Measurements from ENCODE around the gene BICRAL.

The BICRAL gene

DNA sequence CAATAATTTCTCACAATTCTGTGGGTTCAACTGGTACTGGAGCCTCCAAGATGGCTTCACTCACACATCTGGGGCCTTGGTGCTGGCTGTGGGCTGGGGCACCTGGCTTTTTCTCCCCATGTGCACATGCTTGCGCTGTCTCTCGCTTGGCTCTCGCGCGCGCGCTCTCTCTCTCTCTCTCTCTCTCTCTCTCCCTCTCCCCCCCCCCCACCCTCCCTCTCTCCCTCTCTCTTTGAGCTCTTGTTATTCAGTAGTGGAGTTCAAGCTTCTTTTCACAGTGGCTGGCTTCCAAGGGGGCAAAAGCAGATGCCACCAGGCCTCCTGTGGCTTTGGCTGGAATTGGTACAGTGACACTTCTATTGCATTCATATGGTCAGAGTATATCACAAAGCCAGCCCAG lies 25.1 kb upstream of the BICRAL start:
- TF ChIP-seq, protein P1, sequence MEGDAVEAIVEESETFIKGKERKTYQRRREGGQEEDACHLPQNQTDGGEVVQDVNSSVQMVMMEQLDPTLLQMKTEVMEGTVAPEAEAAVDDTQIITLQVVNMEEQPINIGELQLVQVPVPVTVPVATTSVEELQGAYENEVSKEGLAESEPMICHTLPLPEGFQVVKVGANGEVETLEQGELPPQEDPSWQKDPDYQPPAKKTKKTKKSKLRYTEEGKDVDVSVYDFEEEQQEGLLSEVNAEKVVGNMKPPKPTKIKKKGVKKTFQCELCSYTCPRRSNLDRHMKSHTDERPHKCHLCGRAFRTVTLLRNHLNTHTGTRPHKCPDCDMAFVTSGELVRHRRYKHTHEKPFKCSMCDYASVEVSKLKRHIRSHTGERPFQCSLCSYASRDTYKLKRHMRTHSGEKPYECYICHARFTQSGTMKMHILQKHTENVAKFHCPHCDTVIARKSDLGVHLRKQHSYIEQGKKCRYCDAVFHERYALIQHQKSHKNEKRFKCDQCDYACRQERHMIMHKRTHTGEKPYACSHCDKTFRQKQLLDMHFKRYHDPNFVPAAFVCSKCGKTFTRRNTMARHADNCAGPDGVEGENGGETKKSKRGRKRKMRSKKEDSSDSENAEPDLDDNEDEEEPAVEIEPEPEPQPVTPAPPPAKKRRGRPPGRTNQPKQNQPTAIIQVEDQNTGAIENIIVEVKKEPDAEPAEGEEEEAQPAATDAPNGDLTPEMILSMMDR (IDR thresholded peaks at IDR 0.05), result no peak
- Histone ChIP-seq H3K4me3 (no peak overlapping the region), H3K27ac (no peak overlapping the region)
- no peak for DNase-seq (ENCODE audit: low spot score)

DNA sequence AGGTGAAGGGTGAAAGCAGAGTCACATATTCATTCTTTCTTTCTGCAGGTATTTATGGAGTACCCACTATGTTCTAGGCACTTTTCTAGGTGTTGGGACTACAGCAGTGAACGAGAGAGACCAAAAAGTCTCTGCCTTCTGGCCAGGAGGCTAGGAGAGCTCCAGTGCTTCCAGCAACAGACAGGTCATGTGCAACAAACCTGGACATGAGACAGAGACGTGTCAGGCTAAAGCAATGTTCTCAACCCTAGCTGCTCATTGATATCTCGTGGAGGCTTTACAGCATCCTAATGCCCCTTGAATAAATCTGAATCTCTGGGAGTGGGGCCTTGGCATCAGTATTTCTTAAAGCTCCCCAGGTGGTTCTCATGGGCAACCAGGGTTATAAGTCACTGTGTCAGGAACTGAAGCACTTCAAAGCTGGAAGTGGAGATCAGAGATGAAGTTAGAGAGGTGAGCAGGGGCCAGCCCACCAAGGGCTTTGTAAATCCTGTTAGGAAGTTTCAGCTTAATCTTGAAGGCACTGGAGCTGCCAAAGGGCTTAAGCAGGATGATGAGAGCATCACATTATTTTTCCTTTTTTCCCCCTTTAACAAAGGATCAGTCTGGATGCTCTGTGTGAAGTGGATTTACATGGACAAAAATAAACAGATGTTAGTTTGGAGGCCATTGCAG lies 23.0 kb upstream of the BICRAL start:
- TF ChIP-seq, protein P1 (IDR thresholded peaks at IDR 0.05), result no peak
- no peak for DNase-seq (ENCODE audit: low spot score)
- Histone ChIP-seq H3K4me3 (no peak overlapping the region), H3K27ac (no peak overlapping the region)

DNA sequence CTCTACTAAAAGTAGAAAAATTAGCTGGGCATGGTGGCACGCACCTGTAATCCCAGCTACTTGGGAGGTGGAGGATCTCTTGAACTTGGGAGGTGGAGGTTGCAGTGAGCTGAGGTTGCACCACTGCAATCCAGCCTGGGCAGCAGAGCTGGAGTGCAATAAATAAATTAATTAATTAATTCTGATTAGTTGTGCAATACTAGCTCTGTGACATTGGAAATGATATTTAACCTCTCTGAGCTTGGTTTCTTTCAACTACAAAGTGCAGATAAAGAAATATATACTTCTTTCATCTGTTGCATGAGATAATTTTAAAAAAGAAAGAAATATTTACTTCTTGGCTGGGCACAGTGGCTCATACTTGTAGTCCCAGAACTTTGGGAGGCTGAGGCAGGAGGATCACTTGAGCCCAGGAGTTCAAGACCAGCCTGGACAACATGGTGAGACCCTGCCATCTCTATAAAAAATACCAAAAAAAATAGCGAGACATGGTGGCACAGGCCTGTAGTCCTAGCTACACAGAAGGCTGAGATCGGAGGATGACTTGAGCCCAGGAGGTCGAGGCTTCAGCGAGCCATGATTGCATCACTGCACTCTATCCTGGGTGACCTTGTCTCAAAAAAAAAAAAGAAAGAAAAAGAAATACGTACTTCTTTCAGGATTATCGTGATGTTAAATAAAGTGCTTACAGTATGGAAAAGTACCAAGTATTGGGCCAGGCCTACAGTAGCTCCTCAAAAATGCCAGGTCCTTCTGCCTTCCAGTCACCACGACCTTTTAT lies 20.4 kb upstream of the BICRAL start:
- TF ChIP-seq, protein P1 (IDR thresholded peaks at IDR 0.05), result no peak
- no peak for DNase-seq (ENCODE audit: low spot score)
- Histone ChIP-seq H3K27ac (no peak overlapping the region), H3K4me3 (no peak overlapping the region)

DNA sequence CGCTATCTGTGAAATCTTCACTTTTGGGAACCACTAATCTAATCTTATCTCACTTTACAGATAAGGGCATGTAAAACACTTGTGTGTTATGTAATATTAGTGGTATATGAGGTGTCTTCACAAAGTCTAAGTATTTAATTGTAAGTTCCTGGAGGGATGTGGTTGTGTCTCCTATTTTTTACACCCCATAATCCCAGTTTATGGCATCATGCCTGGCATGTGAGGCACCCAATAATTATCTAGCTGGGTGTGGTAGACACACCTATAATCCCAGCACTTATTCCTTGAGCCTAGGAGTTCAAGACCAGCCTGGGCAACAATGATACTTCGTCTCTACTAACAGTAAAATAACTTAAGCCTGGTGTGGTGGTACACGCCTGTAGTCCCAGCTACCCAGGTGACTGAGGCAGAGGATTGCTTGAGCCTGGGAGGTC lies 19.4 kb upstream of the BICRAL start:
- no peak for DNase-seq (ENCODE audit: low spot score)
- Histone ChIP-seq H3K27ac (no peak overlapping the region), H3K4me3 (no peak overlapping the region)
- TF ChIP-seq, protein P1 (IDR thresholded peaks at IDR 0.05), result no peak

DNA sequence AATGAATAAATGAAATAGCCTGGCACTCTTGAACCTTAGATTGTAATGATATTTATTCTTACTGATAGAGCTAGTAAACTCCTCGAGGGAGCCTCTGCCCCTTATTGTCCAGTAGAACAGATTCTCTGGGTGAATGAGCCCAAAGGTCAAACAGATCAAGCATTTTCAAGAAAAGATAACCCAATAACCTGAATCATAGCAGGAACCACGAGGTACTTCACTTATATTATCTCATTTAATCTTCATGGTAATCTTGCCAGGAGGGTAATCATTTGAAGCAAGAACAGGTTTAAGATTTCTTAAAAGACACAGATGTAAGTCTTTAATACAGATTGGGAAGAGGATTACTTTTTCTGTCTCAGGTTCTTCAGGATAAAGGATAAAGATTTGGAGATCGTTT lies 18.9 kb upstream of the BICRAL start:
- TF ChIP-seq, protein P1 (IDR thresholded peaks at IDR 0.05), result no peak
- Histone ChIP-seq H3K27ac (no peak overlapping the region), H3K4me3 (no peak overlapping the region)
- DNase-seq (ENCODE audit: low spot score), result no peak

DNA sequence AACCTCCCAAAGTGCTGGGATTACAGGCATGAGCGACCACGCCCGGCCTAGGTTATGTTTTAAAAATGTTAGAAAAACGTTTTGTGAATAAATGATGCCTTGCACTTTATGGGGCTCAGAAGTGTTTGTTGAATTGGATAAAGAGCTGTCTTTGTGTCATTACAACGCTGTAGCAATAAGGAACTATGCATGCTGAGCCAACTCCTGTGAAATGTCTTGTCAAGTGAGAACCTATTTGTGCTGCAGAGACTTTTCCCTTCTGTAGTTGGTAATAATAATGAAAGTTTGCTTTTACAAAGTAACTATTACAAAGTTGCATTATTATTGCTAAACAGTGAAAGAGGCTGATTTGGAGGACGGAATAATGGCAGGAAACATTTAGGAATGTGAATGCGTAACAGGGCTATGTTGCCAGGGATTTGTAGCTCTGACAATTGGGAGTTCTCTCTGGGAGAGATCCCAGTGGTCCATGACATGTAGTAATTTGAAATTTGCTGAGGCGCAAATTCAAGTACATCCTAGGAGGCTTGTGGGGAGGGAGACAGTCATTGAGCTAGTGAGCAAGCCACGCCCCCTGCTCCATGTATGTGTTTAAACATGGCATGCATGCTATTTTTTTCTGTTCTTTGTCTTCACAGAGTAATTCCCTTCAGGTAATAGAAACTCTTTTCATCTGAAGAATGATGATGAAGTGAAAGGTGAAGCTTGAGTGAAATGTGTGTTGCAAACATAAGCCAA lies 16.8 kb upstream of the BICRAL start:
- Histone ChIP-seq H3K4me3 (no peak overlapping the region), H3K27ac (no peak overlapping the region)
- DNase-seq (ENCODE audit: low spot score), result no peak
- TF ChIP-seq, protein P1 (IDR thresholded peaks at IDR 0.05), result no peak

All from coronary artery (tissue), 2 donors.